ACC112 (cell line): ENCODE results near the gene STX17.

Source experiments
- H2AFZ ChIP-seq: fragments of 200-600 bp; sonication (generic); one replicate; pipeline ENCODE4 v1.6.0; 2017; ENCODE audit warnings: antibody characterized with exemption, low read length; ENCODE audit not compliant: unreplicated experiment
- H3K27ac ChIP-seq: fragments of 200-600 bp; sonication (generic); 2 replicates; pipeline ENCODE4 v1.5.1; 2014; ENCODE audit warnings: low read depth, mild to moderate bottlenecking, antibody characterized with exemption, low read length, moderate library complexity
- H3K27me3 ChIP-seq: fragments of 200-600 bp; sonication (generic); 2 replicates; pipeline ENCODE4 v1.6.1; 2014; ENCODE audit warnings: mild to moderate bottlenecking, antibody characterized with exemption, low read length, moderate library complexity, mixed read lengths; ENCODE audit not compliant: insufficient read depth
- H3K36me3 ChIP-seq: fragments of 200-600 bp; sonication (generic); 2 replicates; pipeline ENCODE4 v1.6.1; 2016; ENCODE audit warnings: mild to moderate bottlenecking, antibody characterized with exemption, low read length, moderate library complexity, mixed read lengths; ENCODE audit not compliant: insufficient read depth
- H3K4me1 ChIP-seq: fragments of 200-600 bp; sonication (generic); one replicate; pipeline ENCODE4 v1.6.1; 2016; ENCODE audit warnings: low read length, mixed read lengths; ENCODE audit not compliant: insufficient read depth, unreplicated experiment, control insufficient read depth
- H3K4me3 ChIP-seq: fragments of 200-600 bp; sonication (generic); 2 replicates; pipeline ENCODE4 v1.5.1; 2014; ENCODE audit warnings: mild to moderate bottlenecking, low read depth, low read length
- H3K79me2 ChIP-seq: fragments of 200-600 bp; sonication (generic); one replicate; pipeline ENCODE4 v1.6.0; 2016; ENCODE audit warnings: low read length; ENCODE audit not compliant: control insufficient read depth, unreplicated experiment, insufficient read depth

The STX17 gene

GRCh38 chr9:99936947-99937587 is 30.6 kb downstream of the STX17 start:
- Histone ChIP-seq H2AFZ (no peak overlapping the region), H3K27ac (no peak overlapping the region), H3K4me1 (no peaks in the 10 kb centered on the region), H3K27me3 (no peaks in the 10 kb centered on the region), H3K4me3 (no peak overlapping the region), H3K36me3 (peaks cover 11% of the 10 kb centered on the region), H3K79me2 (no peaks in the 10 kb centered on the region)

DNA sequence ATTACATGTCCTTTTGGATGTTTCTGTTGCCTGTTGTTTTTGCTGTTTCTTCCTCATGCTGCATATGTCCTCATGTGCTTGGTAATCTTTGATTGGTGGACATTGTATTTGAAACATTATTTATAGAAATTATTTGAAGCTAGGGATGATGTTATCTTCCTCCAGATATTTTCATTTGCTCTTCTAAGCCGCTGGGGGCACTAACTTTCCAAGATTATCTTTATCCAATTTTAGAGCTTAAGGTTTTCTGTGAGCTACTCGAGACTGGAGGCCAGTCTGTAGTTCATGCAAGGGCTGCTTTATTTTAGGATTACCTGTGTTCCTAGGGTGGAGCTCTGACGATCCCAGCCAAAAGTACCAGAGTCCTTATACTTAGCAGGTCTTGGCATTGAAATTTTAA is 40.9 kb downstream of the STX17 start:
- no peaks in the 10 kb centered on the region for H3K79me2 ChIP-seq
- H3K4me1 ChIP-seq, result peaks cover 7% of the 10 kb centered on the region
- H2AFZ ChIP-seq, result no peak overlapping the region
- no peaks in the 10 kb centered on the region; the same call in none of the 2 replicates for H3K36me3 ChIP-seq
- H3K27me3 ChIP-seq, result no peaks in the 10 kb centered on the region
- H3K4me3 ChIP-seq, result no peak overlapping the region
- no peak overlapping the region for H3K27ac ChIP-seq

- no peak overlapping the region for H3K27ac ChIP-seq
These were observed 42.0 kb downstream of the STX17 start for GRCh38 chr9:99948482-99948881.

DNA sequence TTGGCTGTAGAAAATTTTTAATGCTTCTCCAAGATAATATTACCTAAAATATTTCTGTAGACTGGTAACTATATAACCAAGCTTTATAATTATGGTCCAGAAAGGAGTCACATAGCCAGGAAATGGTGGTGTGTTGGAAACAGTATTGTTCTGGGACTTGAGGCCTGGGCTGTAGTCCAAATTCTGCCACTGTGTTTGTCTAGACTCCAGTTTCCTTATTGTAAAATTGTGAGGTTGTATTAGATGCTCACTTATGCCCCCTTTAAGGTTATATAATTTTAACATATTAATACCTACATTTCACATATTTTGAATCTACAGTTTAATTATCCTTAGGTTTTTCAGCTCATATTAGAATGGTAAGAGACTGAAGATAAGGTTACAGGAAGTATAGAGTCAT is 42.4 kb downstream of the STX17 start:
- Histone ChIP-seq H3K36me3 (no peaks in the 10 kb centered on the region; the same call in none of the 2 replicates), H3K4me3 (no peak overlapping the region), H2AFZ (no peak overlapping the region), H3K79me2 (no peaks in the 10 kb centered on the region), H3K27ac (no peak overlapping the region), H3K27me3 (no peaks in the 10 kb centered on the region), H3K4me1 (peaks cover 7% of the 10 kb centered on the region)

More at GRCh38 chr9:99948482-99948881, 42.0 kb downstream of the STX17 start:
- H2AFZ ChIP-seq, result no peak overlapping the region
- H3K79me2 ChIP-seq, result no peaks in the 10 kb centered on the region
- H3K27me3 ChIP-seq, result no peaks in the 10 kb centered on the region
- no peaks in the 10 kb centered on the region; the same call in none of the 2 replicates for H3K36me3 ChIP-seq
- peaks cover 7% of the 10 kb centered on the region for H3K4me1 ChIP-seq
- H3K4me3 ChIP-seq, result no peak overlapping the region

GRCh38 chr9:99953861-99954507 is 47.5 kb downstream of the STX17 start:
- no peak overlapping the region for H3K4me3 ChIP-seq
- H3K79me2 ChIP-seq, result no peaks in the 10 kb centered on the region
- H3K36me3 ChIP-seq, result no peaks in the 10 kb centered on the region; the same call in none of the 2 replicates

DNA sequence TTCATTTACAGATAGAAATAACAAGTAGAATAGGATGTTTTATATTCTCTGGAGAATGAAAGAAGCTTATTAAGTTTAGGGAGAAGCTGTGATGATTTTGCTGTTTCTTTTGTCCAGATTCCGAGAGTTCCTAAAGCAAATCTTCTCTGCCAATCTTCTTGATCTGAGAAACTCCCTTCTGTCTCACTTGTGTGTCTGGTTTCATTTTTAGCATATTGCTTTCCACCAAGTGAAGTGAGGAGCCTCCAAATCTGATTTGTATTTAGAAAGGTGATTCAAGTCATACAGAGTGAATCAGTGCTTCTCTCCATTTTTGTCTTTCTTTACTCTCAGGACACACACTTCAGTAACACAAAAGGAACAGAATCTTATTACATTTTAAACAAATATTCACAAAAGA is 48.4 kb downstream of the STX17 start:
- peaks cover 3% of the 10 kb centered on the region for H3K4me1 ChIP-seq
- H3K27ac ChIP-seq, result no peak overlapping the region

More at GRCh38 chr9:99953861-99954507, 47.5 kb downstream of the STX17 start:
- Histone ChIP-seq H3K27ac (no peak overlapping the region), H3K27me3 (no peaks in the 10 kb centered on the region), H2AFZ (no peak overlapping the region), H3K4me1 (peaks cover 4% of the 10 kb centered on the region)

DNA sequence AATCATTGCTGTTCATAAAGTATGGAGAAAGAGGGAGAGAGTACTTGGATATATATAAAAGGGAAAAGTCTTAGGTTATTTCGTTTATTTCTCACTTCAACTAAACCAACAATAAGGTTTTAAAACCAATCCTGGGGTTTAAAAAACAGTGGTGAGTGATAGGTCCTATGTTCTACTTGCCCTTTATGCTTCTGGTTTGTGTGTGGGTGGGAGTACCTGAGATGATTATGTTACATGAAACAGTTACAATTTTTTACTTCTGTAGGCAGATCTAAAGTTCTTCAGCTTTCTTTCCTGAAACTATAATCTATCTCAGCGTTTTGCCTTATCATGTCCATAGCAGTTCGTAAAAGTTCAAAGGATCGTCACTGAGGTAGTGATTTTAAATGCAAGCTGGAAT is 49.2 kb downstream of the STX17 start:
- no peaks in the 10 kb centered on the region; the same call in none of the 2 replicates for H3K36me3 ChIP-seq
- H3K79me2 ChIP-seq, result no peaks in the 10 kb centered on the region
- H3K4me3 ChIP-seq, result no peak overlapping the region
- no peaks in the 10 kb centered on the region for H3K27me3 ChIP-seq
- peaks cover 3% of the 10 kb centered on the region for H3K4me1 ChIP-seq
- no peak overlapping the region for H2AFZ ChIP-seq
- no peak overlapping the region for H3K27ac ChIP-seq

More for the DNA sequence above, 48.4 kb downstream of the STX17 start:
- Histone ChIP-seq H2AFZ (no peak overlapping the region), H3K4me3 (no peak overlapping the region), H3K36me3 (no peaks in the 10 kb centered on the region; the same call in none of the 2 replicates), H3K79me2 (no peaks in the 10 kb centered on the region), H3K27me3 (no peaks in the 10 kb centered on the region)

- H3K27ac ChIP-seq, result no peak overlapping the region
- no peaks in the 10 kb centered on the region for H3K4me1 ChIP-seq
These were observed 56.3 kb downstream of the STX17 start for GRCh38 chr9:99962680-99963261.

DNA sequence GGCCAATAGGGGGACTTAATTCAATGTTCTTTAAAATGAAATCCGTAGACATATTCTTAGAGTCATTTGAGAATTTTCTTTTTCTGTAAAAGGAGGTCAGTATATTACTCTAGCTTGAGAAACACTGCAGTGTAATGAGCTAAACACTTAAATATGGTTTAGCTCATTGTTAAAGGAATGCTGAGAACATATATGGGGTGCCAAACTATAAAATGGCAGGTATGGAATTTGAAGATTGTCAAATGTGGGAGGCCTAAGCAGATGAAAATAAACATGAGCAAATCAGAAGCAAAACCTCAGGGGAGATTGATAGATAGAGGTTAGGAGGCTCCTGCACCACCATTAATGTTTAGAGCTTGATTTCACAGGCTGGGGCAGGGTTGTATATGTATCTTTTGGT is 57.9 kb downstream of the STX17 start:
- Histone ChIP-seq H3K27ac (no peak overlapping the region), H3K4me1 (no peaks in the 10 kb centered on the region), H3K36me3 (peaks cover 13% of the 10 kb centered on the region), H3K27me3 (no peaks in the 10 kb centered on the region), H3K4me3 (no peak overlapping the region), H2AFZ (no peak overlapping the region), H3K79me2 (no peaks in the 10 kb centered on the region)

More at GRCh38 chr9:99962680-99963261, 56.3 kb downstream of the STX17 start:
- H2AFZ ChIP-seq, result no peak overlapping the region
- no peak overlapping the region for H3K4me3 ChIP-seq
- no peaks in the 10 kb centered on the region for H3K79me2 ChIP-seq
- peaks cover 13% of the 10 kb centered on the region for H3K36me3 ChIP-seq
- no peaks in the 10 kb centered on the region for H3K27me3 ChIP-seq

DNA sequence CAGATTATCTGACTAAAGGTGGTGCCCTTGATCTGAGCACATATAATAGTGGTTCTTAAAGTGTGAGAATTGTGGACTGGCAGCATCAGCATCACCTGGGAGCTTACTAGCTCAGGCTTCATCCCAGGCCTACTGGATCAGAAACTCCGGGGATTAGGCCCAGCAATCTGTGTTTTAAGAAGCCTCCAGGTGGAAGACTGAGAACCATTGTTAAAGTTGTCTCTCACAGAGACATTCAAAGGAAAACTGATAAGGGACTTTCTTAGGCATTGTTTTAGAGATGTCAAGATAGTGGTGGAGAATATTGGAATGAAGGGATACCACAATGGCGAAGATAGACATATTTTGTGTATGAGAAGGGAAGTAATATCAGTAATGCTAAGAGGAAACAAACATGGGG is 59.5 kb downstream of the STX17 start:
- no peaks in the 10 kb centered on the region for H3K4me1 ChIP-seq
- no peak overlapping the region for H3K27ac ChIP-seq

More for the DNA sequence above, 59.5 kb downstream of the STX17 start:
- H3K4me3 ChIP-seq, result no peak overlapping the region
- no peaks in the 10 kb centered on the region for H3K27me3 ChIP-seq
- peaks cover 10% of the 10 kb centered on the region for H3K36me3 ChIP-seq
- no peaks in the 10 kb centered on the region for H3K79me2 ChIP-seq
- no peak overlapping the region for H2AFZ ChIP-seq
